Uterus (tissue), 4 donors: ENCODE data around the gene CACNB2. TPM values are rescaled to one million over a fixed set of nuclear protein-coding genes. Genes with fewer than 3 reads are reported as not detected.

Experiments
- DNase-seq, 2 donors: peaks; one replicate each; pipeline ENCODE4 v3.0.0-alpha.2; 2019 to 2020
- H3K27ac ChIP-seq, 2 donors: fragments of 200-600 bp; sonication (generic); 1 replicate in 1 of 2; 2 replicates in 1 of 2; pipeline ENCODE4 v1.5.1; 2016 to 2018
- H3K27me3 ChIP-seq, 2 donors: fragments of 200-600 bp; sonication (generic); one replicate each; pipeline ENCODE4 v1.5.1; 2018 to 2019; ENCODE audit warnings: control low read depth in 1 of 2
- H3K36me3 ChIP-seq, 2 donors: fragments of 200-600 bp; sonication (generic); one replicate each; pipeline ENCODE4 v1.5.1; 2019; ENCODE audit warnings: control low read depth in 1 of 2
- H3K4me1 ChIP-seq, 2 donors: fragments of 200-600 bp; sonication (generic); one replicate each; pipeline ENCODE4 v1.5.1; 2018 to 2019; ENCODE audit warnings: control low read depth in 1 of 2
- H3K4me3 ChIP-seq, 2 donors: fragments of 200-600 bp; sonication (generic); 1 replicate in 1 of 2; 2 replicates in 1 of 2; pipeline ENCODE4 v1.5.1; 2018 to 2019; ENCODE audit warnings: mild to moderate bottlenecking in 1 of 2
- H3K9me3 ChIP-seq, 2 donors: fragments of 200-600 bp; sonication (generic); one replicate each; pipeline ENCODE4 v1.5.1; 2019; ENCODE audit warnings: control low read depth in 1 of 2
- CTCF ChIP-seq, 4 experiments: fragments of 200-600 bp in 2 of 4; fragments of 450-650 bp in 2 of 4; sonication (generic) in 2 of 4; IDR thresholded peaks; one replicate each; pipeline ENCODE4 v1.5.1; 2016 to 2019; ENCODE audit warnings: antibody characterized with exemption in 4 of 4, mild to moderate bottlenecking in 2 of 4, moderate library complexity in 1 of 4
- POLR2A ChIP-seq, 2 donors: fragments of 450-650 bp; IDR thresholded peaks; one replicate each; pipeline ENCODE4 v1.6.1; 2016; ENCODE audit warnings: antibody characterized with exemption in 2 of 2, mild to moderate bottlenecking in 1 of 2, moderate library complexity in 1 of 2
- intact Hi-C: fragments of 100-400 bp; cut with DNase I; formaldehyde crosslinking; loops from one replicate; pipeline ENCODE4 v1.15.1; 2023; ENCODE audit warnings: low total_unique reads
- total RNA-seq, 4 donors: library from RNA; depleted of rRNA in 3 of 4; stranded (reverse); fragments of >200 nt in 3 of 4; gene quantifications; one replicate each; pipeline versions ENCODE4 v1.1.0 to v1.2.4, GENCODE V29; 2014 to 2023
- donor health status: DM: yes; HTN: yes; CAD: no.

The CACNB2 gene
- total RNA-seq, 4 donors from 2014 or later, result 19.4 to 33.0 (median 27.0) TPM

- intact Hi-C loops, result no loop called here
- no peak for DNase-seq
- no peaks in the 10 kb centered on the region for H3K36me3 ChIP-seq
- no peaks in the 10 kb centered on the region for H3K27me3 ChIP-seq
- TF ChIP-seq CTCF (IDR thresholded peaks at IDR 0.05) (no peak), POLR2A (IDR thresholded peaks at IDR 0.05) (no peak)
- no peaks in the 10 kb centered on the region for H3K9me3 ChIP-seq
- no peaks in the 10 kb centered on the region for H3K4me1 ChIP-seq
- no peak overlapping the region for H3K27ac ChIP-seq
- H3K4me3 ChIP-seq, result no peak overlapping the region
Measured at GRCh38 chr10:18421726-18422293, 281.6 kb downstream of the CACNB2 start.

GRCh38 chr10:18423058-18423637 lies 282.9 kb downstream of the CACNB2 start:
- intact Hi-C loops, result no loop called here
- H3K36me3 ChIP-seq, result no peaks in the 10 kb centered on the region
- no peaks in the 10 kb centered on the region for H3K9me3 ChIP-seq
- H3K4me1 ChIP-seq, result no peaks in the 10 kb centered on the region
- H3K27me3 ChIP-seq, result no peaks in the 10 kb centered on the region
- no peak overlapping the region for H3K27ac ChIP-seq
- no peak overlapping the region for H3K4me3 ChIP-seq
- TF ChIP-seq CTCF (IDR thresholded peaks at IDR 0.05) (no peak), POLR2A (IDR thresholded peaks at IDR 0.05) (no peak)
- no peak for DNase-seq

- H3K27me3 ChIP-seq, result no peaks in the 10 kb centered on the region
- H3K36me3 ChIP-seq, result no peaks in the 10 kb centered on the region
- no peak overlapping the region for H3K4me3 ChIP-seq
- no peaks in the 10 kb centered on the region for H3K9me3 ChIP-seq
- TF ChIP-seq POLR2A (IDR thresholded peaks at IDR 0.05) (no peak), CTCF (IDR thresholded peaks at IDR 0.05) (no peak)
- DNase-seq, result no peak
- intact Hi-C loops, result no loop called here
- no peaks in the 10 kb centered on the region for H3K4me1 ChIP-seq
- no peak overlapping the region for H3K27ac ChIP-seq
Measured at GRCh38 chr10:18424200-18424599, 284.0 kb downstream of the CACNB2 start.

GRCh38 chr10:18429335-18429734 lies 289.1 kb downstream of the CACNB2 start:
- TF ChIP-seq POLR2A (IDR thresholded peaks at IDR 0.05) (no peak), CTCF (IDR thresholded peaks at IDR 0.05) (no peak)
- intact Hi-C loops, result no loop called here
- Histone ChIP-seq H3K27me3 (no peaks in the 10 kb centered on the region), H3K4me1 (no peaks in the 10 kb centered on the region), H3K4me3 (no peak overlapping the region), H3K9me3 (no peaks in the 10 kb centered on the region), H3K36me3 (no peaks in the 10 kb centered on the region), H3K27ac (no peak overlapping the region)
- DNase-seq, result no peak

- H3K4me3 ChIP-seq, result no peak overlapping the region
- H3K4me1 ChIP-seq, result no peaks in the 10 kb centered on the region
- no peak for TF ChIP-seq CTCF (IDR thresholded peaks at IDR 0.05)
- TF ChIP-seq POLR2A (IDR thresholded peaks at IDR 0.05), result no peak
- no peaks in the 10 kb centered on the region for H3K27me3 ChIP-seq
- intact Hi-C loops, result no loop called here
- DNase-seq, result no peak
- H3K36me3 ChIP-seq, result no peaks in the 10 kb centered on the region
- H3K27ac ChIP-seq, result no peak overlapping the region
- no peaks in the 10 kb centered on the region for H3K9me3 ChIP-seq
Measured at GRCh38 chr10:18436902-18437301, 296.7 kb downstream of the CACNB2 start.
